Astrocyte of the spinal cord (primary cell): Measurements from ENCODE around the gene MISP.
A peak's percentile ranks its signal among the peaks of the same experiment; 100 is the strongest.
"Not testable (repeated sequence)": the region's sequence is repeated elsewhere in the genome, so short reads cannot be mapped to it uniquely, and the experiment has no call there.

Experiments
- DNase-seq: peaks from one replicate; pipeline ENCODE4 v3.0.0; 2011; ENCODE audit warnings: low read depth, low spot score
- H3K4me3 ChIP-seq: 2 replicates; pipeline ENCODE4 v1.5.1; 2011; ENCODE audit warnings: low read depth, mild to moderate bottlenecking, low read length, moderate library complexity
- in situ Hi-C: cut with HindIII; loops from 2 replicates; pipeline ENCODE4 v1.10.0; 2017; ENCODE audit warnings: low sequenced_read_pairs
- TF ChIP-seq, protein P1 (sequence below): IDR thresholded peaks from 2 replicates; pipeline ENCODE4 v1.5.1; 2012; ENCODE audit warnings: low read depth, mild to moderate bottlenecking, low read length, inconsistent platforms

MISP gene, protein sequence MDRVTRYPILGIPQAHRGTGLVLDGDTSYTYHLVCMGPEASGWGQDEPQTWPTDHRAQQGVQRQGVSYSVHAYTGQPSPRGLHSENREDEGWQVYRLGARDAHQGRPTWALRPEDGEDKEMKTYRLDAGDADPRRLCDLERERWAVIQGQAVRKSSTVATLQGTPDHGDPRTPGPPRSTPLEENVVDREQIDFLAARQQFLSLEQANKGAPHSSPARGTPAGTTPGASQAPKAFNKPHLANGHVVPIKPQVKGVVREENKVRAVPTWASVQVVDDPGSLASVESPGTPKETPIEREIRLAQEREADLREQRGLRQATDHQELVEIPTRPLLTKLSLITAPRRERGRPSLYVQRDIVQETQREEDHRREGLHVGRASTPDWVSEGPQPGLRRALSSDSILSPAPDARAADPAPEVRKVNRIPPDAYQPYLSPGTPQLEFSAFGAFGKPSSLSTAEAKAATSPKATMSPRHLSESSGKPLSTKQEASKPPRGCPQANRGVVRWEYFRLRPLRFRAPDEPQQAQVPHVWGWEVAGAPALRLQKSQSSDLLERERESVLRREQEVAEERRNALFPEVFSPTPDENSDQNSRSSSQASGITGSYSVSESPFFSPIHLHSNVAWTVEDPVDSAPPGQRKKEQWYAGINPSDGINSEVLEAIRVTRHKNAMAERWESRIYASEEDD

DNA sequence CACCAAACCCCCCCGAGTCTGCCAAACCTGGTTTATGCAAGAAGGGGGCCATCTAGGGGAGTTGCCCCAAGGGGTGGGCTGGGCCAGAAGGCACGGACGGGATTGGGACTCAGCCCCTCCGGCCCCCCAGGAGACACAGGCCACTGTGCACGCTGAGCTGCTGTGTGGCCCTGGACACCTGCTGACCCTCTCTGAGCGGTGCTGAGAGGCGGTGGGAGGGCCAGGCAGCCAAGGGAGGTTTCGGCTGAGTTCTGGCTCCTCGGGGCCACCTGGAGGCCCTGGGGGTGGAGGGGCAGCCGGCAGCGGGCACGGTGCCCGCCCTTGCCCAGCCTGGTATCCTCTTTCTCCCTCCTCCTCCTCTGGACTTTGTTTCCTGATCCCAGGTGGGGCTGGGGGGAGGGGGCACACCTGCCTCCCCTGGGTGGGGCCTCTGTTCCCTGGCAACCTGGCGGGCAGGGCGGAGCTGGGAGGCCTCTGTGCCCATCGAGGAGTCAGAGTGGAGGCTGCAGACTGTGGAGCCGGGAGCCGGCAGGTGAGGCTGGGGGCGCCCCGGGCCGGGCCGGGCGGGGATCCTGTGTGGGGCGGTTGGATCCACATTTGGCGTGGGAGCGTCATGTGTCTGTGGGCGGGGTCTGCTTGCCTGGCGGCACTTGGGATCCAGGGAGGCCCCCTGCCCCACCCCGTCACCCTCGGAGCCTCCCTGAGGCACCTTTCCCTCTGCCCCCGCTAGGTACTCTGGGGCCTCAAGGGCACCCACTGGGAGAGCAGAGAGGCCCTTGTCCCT, at the start of gene MISP:
TSS of gene MISP (plus strand) at position 473 of the 784 bp plus-strand sequence. CDS start 5,835 bp downstream, outside the sequence.
- TF ChIP-seq, protein P1, sequence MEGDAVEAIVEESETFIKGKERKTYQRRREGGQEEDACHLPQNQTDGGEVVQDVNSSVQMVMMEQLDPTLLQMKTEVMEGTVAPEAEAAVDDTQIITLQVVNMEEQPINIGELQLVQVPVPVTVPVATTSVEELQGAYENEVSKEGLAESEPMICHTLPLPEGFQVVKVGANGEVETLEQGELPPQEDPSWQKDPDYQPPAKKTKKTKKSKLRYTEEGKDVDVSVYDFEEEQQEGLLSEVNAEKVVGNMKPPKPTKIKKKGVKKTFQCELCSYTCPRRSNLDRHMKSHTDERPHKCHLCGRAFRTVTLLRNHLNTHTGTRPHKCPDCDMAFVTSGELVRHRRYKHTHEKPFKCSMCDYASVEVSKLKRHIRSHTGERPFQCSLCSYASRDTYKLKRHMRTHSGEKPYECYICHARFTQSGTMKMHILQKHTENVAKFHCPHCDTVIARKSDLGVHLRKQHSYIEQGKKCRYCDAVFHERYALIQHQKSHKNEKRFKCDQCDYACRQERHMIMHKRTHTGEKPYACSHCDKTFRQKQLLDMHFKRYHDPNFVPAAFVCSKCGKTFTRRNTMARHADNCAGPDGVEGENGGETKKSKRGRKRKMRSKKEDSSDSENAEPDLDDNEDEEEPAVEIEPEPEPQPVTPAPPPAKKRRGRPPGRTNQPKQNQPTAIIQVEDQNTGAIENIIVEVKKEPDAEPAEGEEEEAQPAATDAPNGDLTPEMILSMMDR, result no peak
- H3K4me3 ChIP-seq, result no peak within 1 kb of the TSS
- in situ Hi-C loops, result no loop called here
- no peak for DNase-seq

DNA sequence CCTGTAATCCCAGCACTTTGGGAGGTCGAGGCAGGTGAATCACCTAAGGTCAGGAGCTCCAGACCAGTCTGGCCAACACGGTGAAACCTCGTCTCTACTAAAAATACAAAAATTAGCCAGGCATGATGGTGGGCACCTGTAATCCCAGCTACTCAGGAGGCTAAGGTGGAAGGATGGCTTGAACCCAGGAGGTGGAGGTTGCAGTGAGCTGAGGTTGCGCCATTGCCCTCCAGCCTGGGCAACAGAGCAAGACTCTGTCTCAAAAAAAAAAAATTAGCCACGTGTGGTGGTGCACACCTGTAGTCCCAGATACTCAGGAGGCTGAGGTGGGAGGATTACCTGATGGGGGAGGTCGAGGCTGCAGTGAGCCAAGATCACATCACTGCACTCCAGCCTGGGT, 48.1 kb upstream of the MISP start:
- H3K4me3 ChIP-seq, DNase-seq, in situ Hi-C loops: not testable (repeated sequence)

DNA sequence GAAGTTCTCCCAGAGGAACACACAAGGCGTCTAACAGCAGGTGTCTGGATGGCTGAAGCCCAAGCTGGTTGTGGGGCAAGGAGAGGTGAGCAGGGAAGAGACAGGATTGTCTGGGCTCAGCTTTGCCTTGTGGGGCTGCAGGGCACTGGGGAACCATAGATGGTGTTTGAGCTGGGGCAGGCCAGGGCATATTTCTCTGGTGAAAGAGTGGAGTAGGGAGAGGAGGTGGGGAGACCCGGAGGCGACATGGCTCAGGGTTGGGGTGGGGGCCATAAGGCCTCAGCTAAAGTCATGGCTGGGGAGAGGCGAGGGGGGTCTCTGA, 47.6 kb upstream of the MISP start:
- TF ChIP-seq, protein P1, result no peak
- in situ Hi-C loops, result no loop called here
- no peak for DNase-seq
- no peak overlapping the region for H3K4me3 ChIP-seq

DNA sequence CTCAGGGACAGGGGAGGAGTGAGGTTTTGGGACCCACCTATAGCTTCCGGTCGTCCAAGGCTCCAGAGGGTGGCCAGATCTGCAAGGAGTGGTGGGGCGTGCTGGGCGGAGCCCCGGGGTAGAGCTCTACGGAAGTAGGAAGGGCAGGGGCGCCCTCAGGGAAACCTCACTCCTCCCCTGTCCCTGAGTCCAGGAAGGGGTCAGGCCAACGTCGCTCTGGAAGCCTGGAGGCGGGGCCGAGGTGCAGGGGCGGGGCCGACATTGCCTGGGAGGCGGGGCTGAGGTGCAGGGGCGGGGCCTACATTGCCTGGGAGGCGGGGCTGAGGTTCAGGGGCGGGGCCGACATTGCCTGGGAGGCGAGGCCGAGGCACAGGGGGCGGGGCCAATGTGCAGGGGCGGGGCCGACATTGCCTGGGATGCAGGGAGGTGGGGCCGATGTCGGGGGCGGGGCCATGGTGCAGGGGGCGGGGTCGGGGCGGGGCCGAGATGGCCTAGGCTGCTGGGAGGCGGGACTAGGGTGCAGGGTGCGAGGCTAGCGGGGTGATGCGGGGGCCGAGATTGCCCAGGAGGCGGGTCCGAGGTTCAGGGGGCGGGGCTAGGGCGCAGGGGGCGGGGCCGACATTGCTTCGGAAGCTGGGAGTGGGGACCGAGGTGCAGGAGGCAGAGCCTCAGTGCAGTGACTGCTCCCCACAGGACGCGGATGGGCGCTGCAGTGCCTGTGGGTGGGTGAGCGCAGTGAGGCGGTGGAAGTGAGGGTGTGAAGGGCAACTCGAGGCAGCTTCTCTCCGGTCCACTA, 47.1 kb upstream of the MISP start:
- H3K4me3 ChIP-seq, result no peak overlapping the region
- TF ChIP-seq, protein P1, result no peak
- in situ Hi-C loops, result no loop called here
- DNase-seq, result peak; percentile 17

DNA sequence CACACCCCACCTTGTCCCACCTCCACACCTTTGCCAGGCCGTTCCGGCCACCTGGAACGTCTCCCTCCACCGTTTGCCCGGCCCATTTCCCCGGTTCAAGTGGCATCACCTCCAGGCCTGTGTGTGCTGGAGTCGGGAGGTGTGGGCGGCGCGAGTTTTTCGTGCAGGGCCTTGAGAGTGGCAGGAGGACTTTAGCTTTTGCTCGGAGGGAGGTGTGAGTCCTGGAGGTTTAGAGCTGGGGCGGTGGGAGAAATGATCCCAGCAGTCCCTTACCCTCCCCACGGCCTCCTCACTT, 46.5 kb upstream of the MISP start:
- no peak overlapping the region for H3K4me3 ChIP-seq
- in situ Hi-C loops, result no loop called here
- TF ChIP-seq, protein P1, result no peak
- DNase-seq, result no peak

DNA sequence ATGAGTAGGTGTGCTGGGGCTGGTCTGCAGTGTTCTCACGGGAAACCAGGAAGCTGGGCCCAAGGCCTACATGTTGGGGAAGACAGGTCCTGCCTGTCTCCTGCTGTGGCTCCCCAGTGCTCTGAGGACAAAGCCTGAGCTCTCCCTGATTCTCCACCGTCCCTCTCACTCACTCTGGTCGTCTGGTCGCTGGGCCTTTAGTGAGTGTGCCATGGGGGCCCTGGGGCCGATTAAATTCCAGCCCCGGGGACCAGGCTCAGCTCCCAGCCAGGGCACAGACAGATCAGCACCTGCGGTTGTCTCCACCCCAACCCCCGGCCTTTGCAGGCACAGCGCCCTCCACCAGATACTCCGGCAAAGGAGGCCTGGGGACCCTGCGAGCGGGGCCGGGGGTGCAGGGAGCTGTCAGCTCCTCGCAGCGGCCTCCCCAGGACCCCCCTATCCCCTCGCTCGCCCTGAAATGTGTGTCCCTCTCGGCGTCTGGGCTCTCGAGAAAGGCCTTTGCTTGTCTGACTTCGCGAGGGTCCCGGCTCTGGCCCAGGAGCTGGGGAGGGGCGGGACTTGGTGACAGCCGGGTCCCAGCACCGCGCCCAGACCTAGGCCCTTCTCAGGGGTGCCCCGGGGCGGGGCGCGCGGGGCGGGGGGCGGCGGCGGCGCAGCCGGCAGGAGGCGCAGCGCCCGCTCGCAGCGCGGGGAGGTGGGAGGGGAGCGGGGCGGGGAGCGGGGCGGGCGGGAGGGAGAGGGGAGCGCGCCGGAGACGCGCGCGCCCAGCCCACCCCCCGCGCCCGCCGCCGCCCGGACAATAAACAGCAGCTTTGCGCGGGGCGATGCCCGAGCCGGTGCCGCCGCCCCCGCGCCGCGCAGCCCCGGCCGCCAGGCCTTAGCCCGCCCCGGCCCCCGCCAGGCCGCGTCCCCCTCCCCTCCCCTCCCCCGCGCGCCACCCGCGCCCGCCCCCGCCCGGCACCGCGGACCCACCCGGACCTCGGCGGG, 42.5 kb upstream of the MISP start, which contains the start of gene PALM:
TSS of gene PALM (plus strand) at position 782 of the 990 bp plus-strand sequence. CDS start 212 bp downstream, outside the sequence.
- TF ChIP-seq, protein P1, result no peak
- DNase-seq, result no peak
- peak within 1 kb of the TSS; percentile 52 for H3K4me3 ChIP-seq
- in situ Hi-C loops, result no loop called here
